Measurements from ENCODE around the gene AVL9.
"Not testable (repeated sequence)": the region's sequence is repeated elsewhere in the genome, so short reads cannot be mapped to it uniquely, and the experiment has no call there.

The AVL9 gene

DNA sequence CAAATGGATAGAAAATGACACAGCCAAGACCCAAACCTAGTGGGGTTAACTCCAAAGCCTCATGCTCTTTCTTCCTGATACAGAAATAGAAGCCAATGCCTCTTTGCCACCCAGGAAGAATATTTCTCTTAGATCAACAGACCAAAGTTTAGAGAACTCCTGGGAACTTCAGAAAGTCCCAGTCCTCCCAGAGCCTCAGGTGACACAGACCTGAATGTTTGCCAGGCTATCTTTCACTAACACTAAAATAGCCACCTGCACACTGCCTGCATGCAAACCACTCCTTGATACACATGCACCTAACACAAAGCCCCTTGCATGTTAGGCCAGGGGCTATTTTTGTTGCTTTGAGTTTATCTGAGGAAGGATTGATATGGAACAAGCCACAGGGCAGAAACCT, 32.8 kb upstream of the AVL9 start:
- TF ChIP-seq SPI1 (IDR thresholded peaks at IDR 0.05; ENCODE audit: borderline replicate concordance, low read depth) (no peak), POLR2AphosphoS5 (IDR thresholded peaks at IDR 0.05; ENCODE audit: low read depth) (no peak)
- TF ChIP-seq, protein P1, sequence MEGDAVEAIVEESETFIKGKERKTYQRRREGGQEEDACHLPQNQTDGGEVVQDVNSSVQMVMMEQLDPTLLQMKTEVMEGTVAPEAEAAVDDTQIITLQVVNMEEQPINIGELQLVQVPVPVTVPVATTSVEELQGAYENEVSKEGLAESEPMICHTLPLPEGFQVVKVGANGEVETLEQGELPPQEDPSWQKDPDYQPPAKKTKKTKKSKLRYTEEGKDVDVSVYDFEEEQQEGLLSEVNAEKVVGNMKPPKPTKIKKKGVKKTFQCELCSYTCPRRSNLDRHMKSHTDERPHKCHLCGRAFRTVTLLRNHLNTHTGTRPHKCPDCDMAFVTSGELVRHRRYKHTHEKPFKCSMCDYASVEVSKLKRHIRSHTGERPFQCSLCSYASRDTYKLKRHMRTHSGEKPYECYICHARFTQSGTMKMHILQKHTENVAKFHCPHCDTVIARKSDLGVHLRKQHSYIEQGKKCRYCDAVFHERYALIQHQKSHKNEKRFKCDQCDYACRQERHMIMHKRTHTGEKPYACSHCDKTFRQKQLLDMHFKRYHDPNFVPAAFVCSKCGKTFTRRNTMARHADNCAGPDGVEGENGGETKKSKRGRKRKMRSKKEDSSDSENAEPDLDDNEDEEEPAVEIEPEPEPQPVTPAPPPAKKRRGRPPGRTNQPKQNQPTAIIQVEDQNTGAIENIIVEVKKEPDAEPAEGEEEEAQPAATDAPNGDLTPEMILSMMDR (IDR thresholded peaks at IDR 0.05; ENCODE audit: insufficient read depth, low read length) = no peak
- Histone ChIP-seq H3K4me3 (replicated peaks; ENCODE audit: insufficient read depth, low read length) (no peak overlapping the region), H3K27me3 (ENCODE audit: insufficient read depth, poor library complexity, severe bottlenecking) (no peaks in the 10 kb centered on the region), H3K27ac (replicated peaks) (no peak overlapping the region)
- no peak for DNase-seq (ENCODE audit: low read depth in 1 of 2, low spot score in 1 of 2)

DNA sequence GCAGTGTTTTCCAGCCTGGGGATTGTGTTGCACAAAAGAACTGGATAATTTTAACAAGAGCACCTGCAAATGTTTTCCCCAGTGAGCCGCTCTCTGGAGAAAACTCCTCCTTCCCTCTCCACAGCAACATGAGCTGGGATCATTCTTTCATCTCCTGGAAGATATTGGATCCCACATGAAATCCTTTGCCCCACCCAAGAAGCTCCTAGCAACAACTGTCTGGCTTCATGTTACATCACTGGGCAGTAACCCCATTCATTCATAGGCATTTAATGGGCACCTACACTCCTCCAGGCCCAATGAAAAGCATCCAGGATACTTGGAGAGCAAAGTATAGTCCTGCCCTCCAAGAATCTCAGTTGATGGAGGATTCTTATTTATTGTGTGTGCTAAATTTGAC, 32.3 kb upstream of the AVL9 start:
- H3K4me3 ChIP-seq (replicated peaks; ENCODE audit: insufficient read depth, low read length) = no peak overlapping the region
- TF ChIP-seq GABPA (IDR thresholded peaks at IDR 0.05; ENCODE audit: low read depth) (no peak), SPI1 (IDR thresholded peaks at IDR 0.05; ENCODE audit: borderline replicate concordance, low read depth) (no peak), POLR2AphosphoS5 (IDR thresholded peaks at IDR 0.05; ENCODE audit: low read depth) (no peak)
- TF ChIP-seq, protein P1 (IDR thresholded peaks at IDR 0.05; ENCODE audit: insufficient read depth, low read length) = no peak
- TF ChIP-seq, protein P2, sequence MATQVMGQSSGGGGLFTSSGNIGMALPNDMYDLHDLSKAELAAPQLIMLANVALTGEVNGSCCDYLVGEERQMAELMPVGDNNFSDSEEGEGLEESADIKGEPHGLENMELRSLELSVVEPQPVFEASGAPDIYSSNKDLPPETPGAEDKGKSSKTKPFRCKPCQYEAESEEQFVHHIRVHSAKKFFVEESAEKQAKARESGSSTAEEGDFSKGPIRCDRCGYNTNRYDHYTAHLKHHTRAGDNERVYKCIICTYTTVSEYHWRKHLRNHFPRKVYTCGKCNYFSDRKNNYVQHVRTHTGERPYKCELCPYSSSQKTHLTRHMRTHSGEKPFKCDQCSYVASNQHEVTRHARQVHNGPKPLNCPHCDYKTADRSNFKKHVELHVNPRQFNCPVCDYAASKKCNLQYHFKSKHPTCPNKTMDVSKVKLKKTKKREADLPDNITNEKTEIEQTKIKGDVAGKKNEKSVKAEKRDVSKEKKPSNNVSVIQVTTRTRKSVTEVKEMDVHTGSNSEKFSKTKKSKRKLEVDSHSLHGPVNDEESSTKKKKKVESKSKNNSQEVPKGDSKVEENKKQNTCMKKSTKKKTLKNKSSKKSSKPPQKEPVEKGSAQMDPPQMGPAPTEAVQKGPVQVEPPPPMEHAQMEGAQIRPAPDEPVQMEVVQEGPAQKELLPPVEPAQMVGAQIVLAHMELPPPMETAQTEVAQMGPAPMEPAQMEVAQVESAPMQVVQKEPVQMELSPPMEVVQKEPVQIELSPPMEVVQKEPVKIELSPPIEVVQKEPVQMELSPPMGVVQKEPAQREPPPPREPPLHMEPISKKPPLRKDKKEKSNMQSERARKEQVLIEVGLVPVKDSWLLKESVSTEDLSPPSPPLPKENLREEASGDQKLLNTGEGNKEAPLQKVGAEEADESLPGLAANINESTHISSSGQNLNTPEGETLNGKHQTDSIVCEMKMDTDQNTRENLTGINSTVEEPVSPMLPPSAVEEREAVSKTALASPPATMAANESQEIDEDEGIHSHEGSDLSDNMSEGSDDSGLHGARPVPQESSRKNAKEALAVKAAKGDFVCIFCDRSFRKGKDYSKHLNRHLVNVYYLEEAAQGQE (IDR thresholded peaks at IDR 0.05; ENCODE audit: insufficient replicate concordance, low read depth) = no peak
- no peaks in the 10 kb centered on the region for H3K27me3 ChIP-seq (ENCODE audit: insufficient read depth, poor library complexity, severe bottlenecking)
- no peak for DNase-seq (ENCODE audit: low read depth in 1 of 2, low spot score in 1 of 2)
- no peak overlapping the region for H3K27ac ChIP-seq (replicated peaks)

DNA sequence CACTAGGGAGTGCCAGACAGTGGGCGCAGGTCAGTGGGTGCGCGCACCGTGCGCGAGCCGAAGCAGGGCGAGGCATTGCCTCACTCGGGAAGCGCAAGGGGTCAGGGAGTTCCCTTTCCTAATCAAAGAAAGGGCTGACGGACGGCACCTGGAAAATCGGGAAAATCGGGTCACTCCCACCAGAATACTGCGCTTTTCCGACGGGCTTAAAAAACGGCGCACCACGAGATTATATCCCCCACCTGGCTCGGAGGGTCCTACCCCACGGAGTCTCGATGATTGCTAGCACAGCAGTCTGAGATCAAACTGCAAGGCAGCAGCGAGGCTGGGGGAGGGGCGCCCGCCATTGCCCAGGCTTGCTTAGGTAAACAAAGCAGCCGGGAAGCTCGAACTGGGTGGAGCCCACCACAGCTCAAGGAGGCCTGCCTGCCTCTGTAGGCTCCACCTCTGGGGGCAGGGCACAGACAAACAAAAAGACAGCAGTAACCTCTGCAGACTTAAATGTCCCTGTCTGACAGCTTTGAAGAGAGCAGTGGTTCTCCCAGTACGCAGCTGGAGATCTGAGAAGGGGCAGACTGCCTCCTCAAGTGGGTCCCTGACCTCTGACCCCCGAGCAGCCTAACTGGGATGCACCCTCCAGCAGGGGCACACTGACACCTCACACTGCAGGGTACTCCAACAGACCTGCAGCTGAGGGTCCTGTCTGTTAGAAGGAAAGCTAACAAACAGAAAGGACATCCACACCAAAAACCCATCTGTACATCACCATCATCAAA, 30.5 kb upstream of the AVL9 start:
- not testable (repeated sequence) for H3K27me3 ChIP-seq (ENCODE audit: insufficient read depth, poor library complexity, severe bottlenecking); DNase-seq (ENCODE audit: low read depth in 1 of 2, low spot score in 1 of 2); H3K27ac ChIP-seq (replicated peaks); H3K4me3 ChIP-seq (replicated peaks; ENCODE audit: insufficient read depth, low read length)

DNA sequence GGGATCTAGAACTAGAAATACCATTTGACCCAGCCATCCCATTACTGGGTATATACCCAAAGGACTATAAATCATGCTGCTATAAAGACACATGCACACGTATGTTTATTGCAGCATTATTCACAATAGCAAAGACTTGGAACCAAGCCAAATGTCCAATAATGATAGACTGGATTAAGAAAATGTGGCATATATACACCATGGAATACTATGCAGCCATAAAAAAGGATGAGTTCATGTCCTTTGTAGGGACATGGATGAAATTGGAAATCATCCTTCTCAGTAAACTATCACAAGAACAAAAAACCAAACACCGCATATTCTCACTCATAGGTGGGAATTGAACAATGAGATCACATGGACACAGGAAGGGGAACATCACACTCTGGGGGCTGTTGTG, 25.3 kb upstream of the AVL9 start:
- H3K27me3 ChIP-seq (ENCODE audit: insufficient read depth, poor library complexity, severe bottlenecking); H3K27ac ChIP-seq (replicated peaks); H3K4me3 ChIP-seq (replicated peaks; ENCODE audit: insufficient read depth, low read length); DNase-seq (ENCODE audit: low read depth in 1 of 2, low spot score in 1 of 2): not testable (repeated sequence)

DNA sequence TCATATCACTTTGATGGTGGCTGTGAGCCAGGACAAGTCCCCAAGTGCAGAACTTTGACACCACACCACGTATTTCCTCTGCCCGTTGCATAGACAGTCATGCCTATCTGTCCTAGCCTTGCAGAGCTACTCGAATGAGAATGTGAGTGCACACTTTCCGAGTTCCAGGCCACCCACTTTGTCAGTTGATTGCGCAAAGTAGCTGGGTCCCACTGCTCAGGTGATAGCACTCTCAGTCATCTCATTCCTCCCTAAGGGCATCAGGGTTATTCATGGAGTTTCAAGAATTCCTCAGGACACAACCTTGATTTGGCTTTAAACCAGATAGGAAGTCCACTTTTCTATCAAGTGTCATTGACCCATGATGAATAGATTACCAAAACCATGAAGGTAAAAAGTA, 24.4 kb upstream of the AVL9 start:
- no peak overlapping the region for H3K4me3 ChIP-seq (replicated peaks; ENCODE audit: insufficient read depth, low read length)
- DNase-seq (ENCODE audit: low read depth in 1 of 2, low spot score in 1 of 2) = no peak
- TF ChIP-seq, protein P2 (IDR thresholded peaks at IDR 0.05; ENCODE audit: insufficient replicate concordance, low read depth) = no peak
- TF ChIP-seq SPI1 (IDR thresholded peaks at IDR 0.05; ENCODE audit: borderline replicate concordance, low read depth) = no peak
- no peak for TF ChIP-seq POLR2AphosphoS5 (IDR thresholded peaks at IDR 0.05; ENCODE audit: low read depth)
- no peak for TF ChIP-seq GABPA (IDR thresholded peaks at IDR 0.05; ENCODE audit: low read depth)
- TF ChIP-seq, protein P1 (IDR thresholded peaks at IDR 0.05; ENCODE audit: insufficient read depth, low read length) = no peak
- H3K27me3 ChIP-seq (ENCODE audit: insufficient read depth, poor library complexity, severe bottlenecking) = no peaks in the 10 kb centered on the region
- no peak overlapping the region for H3K27ac ChIP-seq (replicated peaks)
